ENCODE measurements around the gene ETS1. TPM values are rescaled to one million over a fixed set of nuclear protein-coding genes. Genes with fewer than 3 reads are reported as not detected.

The ETS1 gene
- total RNA-seq, 1 experiment from 2014 or later, result 29.9 TPM

DNA sequence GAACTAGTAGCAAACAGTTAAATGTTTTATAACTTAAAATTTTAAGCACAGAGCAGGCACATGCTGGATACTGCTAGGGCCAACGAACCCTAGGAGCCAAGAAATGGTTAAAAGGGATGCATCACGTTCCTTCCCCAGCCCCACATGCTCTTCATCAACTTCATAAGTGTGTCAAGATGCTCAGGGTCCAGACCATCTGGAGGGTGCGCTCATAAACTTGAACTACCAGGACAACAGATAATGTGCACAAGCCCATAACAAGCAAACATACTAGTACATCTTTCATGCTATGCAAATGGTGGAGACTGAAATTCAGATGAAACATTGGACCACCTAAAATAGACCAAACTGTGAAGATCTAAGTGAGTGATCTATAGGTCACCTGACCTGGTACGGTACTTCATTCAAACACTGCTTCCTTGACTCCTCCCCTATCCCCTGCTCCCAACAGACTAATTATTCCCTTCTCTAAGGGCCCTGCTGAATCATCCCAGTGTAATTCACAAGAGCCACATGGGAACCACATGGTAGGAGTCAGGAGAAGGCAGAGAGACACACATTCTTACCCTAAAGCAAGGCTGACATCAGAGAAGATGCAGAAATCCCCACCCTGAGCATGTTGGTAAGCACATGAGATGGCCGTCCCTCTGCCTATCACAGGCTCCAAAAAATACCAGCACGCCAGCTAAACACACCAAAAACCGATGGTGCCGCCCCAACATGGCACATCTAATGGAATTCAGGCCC is 83.9 kb downstream of the ETS1 start:
- no peak overlapping the region for H3K14ac ChIP-seq (ENCODE audit: insufficient read depth, low read length)
- no peaks in the 10 kb centered on the region for H3K9me3 ChIP-seq (ENCODE audit: control insufficient read depth, low read depth, low read length)
- Mint-ChIP-seq H3K27ac (no peak overlapping the region), H3K9me3 (peaks cover 0 to 4% of the 10 kb centered on the region in 2 experiments; a peak in 2 of 5 replicates), H3K4me1 (peaks cover 36 to 49% of the 10 kb centered on the region in 2 experiments), H3K4me3 (no peak overlapping the region), H3K27me3 (ENCODE audit: low read depth) (no peaks in the 10 kb centered on the region), H3K36me3 (ENCODE audit: insufficient read depth in 1 of 3, low read depth in 3 of 3) (peaks cover 8 to 13% (median 12%) of the 10 kb centered on the region in 3 experiments; a peak in 5 of 7 replicates)
- no peak overlapping the region for H3K56ac ChIP-seq (ENCODE audit: insufficient read length, low read depth, low read length)
- H3K27ac ChIP-seq (ENCODE audit: insufficient read length, low read depth, low read length), result no peak overlapping the region
- no peak overlapping the region for H3K18ac ChIP-seq (ENCODE audit: insufficient read length, low read depth, low read length)
- no peak overlapping the region for H2BK5ac ChIP-seq (ENCODE audit: insufficient read length, low read length)
- TF ChIP-seq, protein P1, sequence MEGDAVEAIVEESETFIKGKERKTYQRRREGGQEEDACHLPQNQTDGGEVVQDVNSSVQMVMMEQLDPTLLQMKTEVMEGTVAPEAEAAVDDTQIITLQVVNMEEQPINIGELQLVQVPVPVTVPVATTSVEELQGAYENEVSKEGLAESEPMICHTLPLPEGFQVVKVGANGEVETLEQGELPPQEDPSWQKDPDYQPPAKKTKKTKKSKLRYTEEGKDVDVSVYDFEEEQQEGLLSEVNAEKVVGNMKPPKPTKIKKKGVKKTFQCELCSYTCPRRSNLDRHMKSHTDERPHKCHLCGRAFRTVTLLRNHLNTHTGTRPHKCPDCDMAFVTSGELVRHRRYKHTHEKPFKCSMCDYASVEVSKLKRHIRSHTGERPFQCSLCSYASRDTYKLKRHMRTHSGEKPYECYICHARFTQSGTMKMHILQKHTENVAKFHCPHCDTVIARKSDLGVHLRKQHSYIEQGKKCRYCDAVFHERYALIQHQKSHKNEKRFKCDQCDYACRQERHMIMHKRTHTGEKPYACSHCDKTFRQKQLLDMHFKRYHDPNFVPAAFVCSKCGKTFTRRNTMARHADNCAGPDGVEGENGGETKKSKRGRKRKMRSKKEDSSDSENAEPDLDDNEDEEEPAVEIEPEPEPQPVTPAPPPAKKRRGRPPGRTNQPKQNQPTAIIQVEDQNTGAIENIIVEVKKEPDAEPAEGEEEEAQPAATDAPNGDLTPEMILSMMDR (conservative IDR thresholded peaks at IDR 0.05), result no peak
- H4K20me1 ChIP-seq (ENCODE audit: control insufficient read depth, insufficient read depth, insufficient read length), result no peaks in the 10 kb centered on the region
- no peak overlapping the region for H3T11ph ChIP-seq (ENCODE audit: low read length)
- H2BK15ac ChIP-seq (ENCODE audit: low read depth, low read length), result no peak overlapping the region
- H3K9ac ChIP-seq (ENCODE audit: extremely low read depth, insufficient read length, low read length), result no peak overlapping the region
- H2BK120ac ChIP-seq (ENCODE audit: low read depth, low read length, poor library complexity, severe bottlenecking), result no peak overlapping the region
- H3K4me2 ChIP-seq (ENCODE audit: insufficient read depth, insufficient read length, low read length), result no peak overlapping the region
- H4K91ac ChIP-seq (ENCODE audit: insufficient read length, low read depth, low read length), result no peak overlapping the region
- H2BK20ac ChIP-seq (ENCODE audit: low read depth, low read length, poor library complexity, severe bottlenecking), result no peak overlapping the region
- no peak overlapping the region for H4K8ac ChIP-seq (replicated peaks; ENCODE audit: insufficient read length, low read depth, low read length)
- peaks cover 2% of the 10 kb centered on the region; the same call in 1 of the 2 replicates for H3K4me1 ChIP-seq (ENCODE audit: insufficient read depth, low read length)
- no peak overlapping the region for H3K4ac ChIP-seq (ENCODE audit: low read depth, low read length)
- no peaks in the 10 kb centered on the region for H3K27me3 ChIP-seq (ENCODE audit: insufficient read depth, low read length)
- no peak overlapping the region for H2BK12ac ChIP-seq (ENCODE audit: insufficient read length, low read depth, low read length)
- no peak overlapping the region for H3K23ac ChIP-seq (ENCODE audit: insufficient read length, low read depth, low read length)
- DNase-seq, result no peak
- H3K79me2 ChIP-seq (ENCODE audit: insufficient read depth, low read length), result no peaks in the 10 kb centered on the region
- no peaks in the 10 kb centered on the region for H3K23me2 ChIP-seq (ENCODE audit: insufficient read length, low read depth, low read length, poor library complexity, severe bottlenecking)
- H2AFZ ChIP-seq (ENCODE audit: low read length), result no peak overlapping the region
- no peaks in the 10 kb centered on the region for H3K79me1 ChIP-seq (ENCODE audit: insufficient read depth, low read depth, low read length, poor library complexity, severe bottlenecking)
- H2AK5ac ChIP-seq (ENCODE audit: insufficient read length, low read length), result no peak overlapping the region
- no CpG with 5 or more reads among the region's 8 CpGs for WGBS (ENCODE audit: extremely low coverage, insufficient read length, low lambda C conversion rate)
- no peak overlapping the region for H4K5ac ChIP-seq (ENCODE audit: insufficient read length, low read depth, low read length)

All from H9 (cell line).